ENCODE results near the gene WDFY1. TPM values are rescaled to one million over a fixed set of nuclear protein-coding genes. Genes with fewer than 3 reads are reported as not detected.

The WDFY1 gene
- polyA plus RNA-seq, 1 donor = 56.7 TPM

- no peaks in the 10 kb centered on the region for H3K27me3 ChIP-seq (ENCODE audit: control insufficient read depth, insufficient read depth, low read length)
- H3K4me1 ChIP-seq (ENCODE audit: control insufficient read depth, insufficient read depth, low read length) = peaks cover 23% of the 10 kb centered on the region
- H3K4me3 ChIP-seq (ENCODE audit: low read length) = no peak overlapping the region
- H3K9me3 ChIP-seq (ENCODE audit: control insufficient read depth, low read depth, low read length) = no peaks in the 10 kb centered on the region
- no peak for DNase-seq
- 90% methylated on average over 4 of the region's 6 CpGs for WGBS (ENCODE audit: insufficient coverage, low lambda C conversion rate)
- peaks cover 33% of the 10 kb centered on the region for H3K36me3 ChIP-seq (ENCODE audit: control insufficient read depth, insufficient read depth, low read length)
- H3K27ac ChIP-seq (ENCODE audit: low read length) = no peak overlapping the region
These were observed 45.1 kb downstream of the WDFY1 start for GRCh38 chr2:223900066-223900465.

DNA sequence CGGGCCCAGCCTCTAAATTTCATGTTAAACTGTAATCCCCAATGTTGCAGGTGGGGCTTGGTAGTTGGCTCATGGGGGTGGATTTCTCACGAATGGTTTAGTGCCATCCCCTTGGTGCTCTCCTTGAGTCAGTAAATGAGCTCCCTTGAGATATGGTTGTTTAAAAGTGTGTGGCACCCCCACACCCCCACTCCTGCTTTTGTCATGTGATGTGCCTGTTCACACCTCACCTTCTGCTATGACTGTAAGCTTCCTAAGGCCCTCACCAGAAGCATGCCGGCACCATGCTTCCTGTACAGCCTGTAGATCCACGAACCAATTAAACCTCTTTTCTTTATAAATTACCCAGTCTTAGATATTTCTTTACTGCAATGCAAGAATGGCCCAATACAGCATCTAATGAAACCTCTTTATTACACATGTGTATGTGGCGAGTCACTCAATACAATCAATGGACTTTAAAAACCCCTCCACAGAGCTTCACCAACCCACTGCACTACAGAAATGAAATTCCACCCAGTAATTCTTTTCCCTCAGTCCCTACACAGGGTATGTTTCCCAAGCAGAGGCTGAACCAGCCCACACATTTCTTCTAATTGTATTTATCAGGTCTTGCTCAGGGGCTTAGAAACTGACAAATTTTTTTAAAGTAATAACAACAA lies 47.3 kb downstream of the WDFY1 start:
- Histone ChIP-seq H3K27ac (ENCODE audit: low read length) (peak overlapping the region; percentile 13), H3K4me1 (ENCODE audit: control insufficient read depth, insufficient read depth, low read length) (peaks cover 27% of the 10 kb centered on the region), H3K36me3 (ENCODE audit: control insufficient read depth, insufficient read depth, low read length) (peaks cover 45% of the 10 kb centered on the region), H3K27me3 (ENCODE audit: control insufficient read depth, insufficient read depth, low read length) (no peaks in the 10 kb centered on the region), H3K4me3 (ENCODE audit: low read length) (no peak overlapping the region), H3K9me3 (ENCODE audit: control insufficient read depth, low read depth, low read length) (no peaks in the 10 kb centered on the region)
- no CpG with 5 or more reads among the region's 5 CpGs for WGBS (ENCODE audit: insufficient coverage, low lambda C conversion rate)
- no peak for DNase-seq

DNA sequence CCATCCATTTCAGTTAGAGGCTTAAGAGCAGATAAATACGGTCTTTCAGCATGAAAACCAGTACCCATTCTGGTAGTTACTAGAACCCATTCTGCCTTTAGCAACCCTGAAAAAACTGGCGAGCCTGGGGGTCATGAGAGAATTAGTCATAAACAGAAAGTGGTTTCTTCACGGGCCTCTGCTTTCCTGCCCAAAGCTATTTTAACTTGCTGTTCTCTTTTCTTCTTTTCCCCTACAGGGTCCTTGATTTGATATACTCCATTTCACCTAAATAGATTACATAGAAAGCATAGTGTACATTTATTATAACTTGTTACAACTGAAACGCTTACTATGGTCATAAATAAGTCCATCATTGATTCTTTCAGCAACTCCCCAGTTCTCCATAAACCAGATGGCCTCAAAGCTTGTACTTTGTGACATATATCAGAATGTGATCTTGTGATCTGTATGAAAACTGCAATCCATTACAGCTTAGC lies 48.3 kb downstream of the WDFY1 start:
- peaks cover 44% of the 10 kb centered on the region for H3K36me3 ChIP-seq (ENCODE audit: control insufficient read depth, insufficient read depth, low read length)
- H3K4me3 ChIP-seq (ENCODE audit: low read length) = no peak overlapping the region
- H3K9me3 ChIP-seq (ENCODE audit: control insufficient read depth, low read depth, low read length) = no peaks in the 10 kb centered on the region
- peaks cover 27% of the 10 kb centered on the region for H3K4me1 ChIP-seq (ENCODE audit: control insufficient read depth, insufficient read depth, low read length)
- H3K27me3 ChIP-seq (ENCODE audit: control insufficient read depth, insufficient read depth, low read length) = no peaks in the 10 kb centered on the region
- peak; percentile 51 to 70 for DNase-seq
- WGBS (ENCODE audit: insufficient coverage, low lambda C conversion rate) = no CpG with 5 or more reads among the region's 4 CpGs
- peak overlapping the region; percentile 83 for H3K27ac ChIP-seq (ENCODE audit: low read length)

DNA sequence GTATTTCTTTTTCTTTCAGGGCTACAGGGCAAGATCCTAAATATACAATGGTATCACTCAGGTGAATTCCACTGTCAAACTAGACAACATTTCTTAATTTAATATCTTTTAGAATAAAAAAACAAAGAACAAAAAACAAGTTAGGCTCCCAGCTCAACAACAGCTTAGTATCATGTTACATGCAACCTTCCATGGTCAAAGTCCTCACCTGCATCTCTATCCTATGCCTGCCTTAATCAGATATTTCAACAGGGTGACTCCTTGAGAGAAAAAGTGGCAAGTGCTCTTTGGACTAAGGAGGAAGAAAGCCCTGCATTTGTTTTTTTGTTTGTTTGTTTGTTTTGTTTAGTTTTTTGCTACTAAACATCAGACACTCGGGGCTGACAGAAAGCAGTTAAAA lies 50.2 kb downstream of the WDFY1 start:
- Histone ChIP-seq H3K4me3 (ENCODE audit: low read length) (no peak overlapping the region), H3K27me3 (ENCODE audit: control insufficient read depth, insufficient read depth, low read length) (no peaks in the 10 kb centered on the region), H3K4me1 (ENCODE audit: control insufficient read depth, insufficient read depth, low read length) (peaks cover 27% of the 10 kb centered on the region), H3K36me3 (ENCODE audit: control insufficient read depth, insufficient read depth, low read length) (peaks cover 37% of the 10 kb centered on the region), H3K27ac (ENCODE audit: low read length) (peak overlapping the region; percentile 83), H3K9me3 (ENCODE audit: control insufficient read depth, low read depth, low read length) (no peaks in the 10 kb centered on the region)
- DNase-seq = peak; percentile 45 to 70
- WGBS (ENCODE audit: insufficient coverage, low lambda C conversion rate) = no CpG with 5 or more reads among the region's 1 CpG

- H3K4me1 ChIP-seq (ENCODE audit: control insufficient read depth, insufficient read depth, low read length) = peaks cover 27% of the 10 kb centered on the region
- no peak overlapping the region for H3K27ac ChIP-seq (ENCODE audit: low read length)
- H3K9me3 ChIP-seq (ENCODE audit: control insufficient read depth, low read depth, low read length) = no peaks in the 10 kb centered on the region
- no peak overlapping the region for H3K4me3 ChIP-seq (ENCODE audit: low read length)
- WGBS (ENCODE audit: insufficient coverage, low lambda C conversion rate) = 100% methylated on average over 1 of the region's 8 CpGs
- DNase-seq = no peak
- H3K27me3 ChIP-seq (ENCODE audit: control insufficient read depth, insufficient read depth, low read length) = no peaks in the 10 kb centered on the region
- peaks cover 45% of the 10 kb centered on the region for H3K36me3 ChIP-seq (ENCODE audit: control insufficient read depth, insufficient read depth, low read length)
These were observed 51.1 kb downstream of the WDFY1 start for GRCh38 chr2:223894009-223894408.

- Histone ChIP-seq H3K4me1 (ENCODE audit: control insufficient read depth, insufficient read depth, low read length) (peaks cover 9% of the 10 kb centered on the region), H3K27me3 (ENCODE audit: control insufficient read depth, insufficient read depth, low read length) (no peaks in the 10 kb centered on the region), H3K4me3 (ENCODE audit: low read length) (no peak overlapping the region), H3K9me3 (ENCODE audit: control insufficient read depth, low read depth, low read length) (no peaks in the 10 kb centered on the region), H3K27ac (ENCODE audit: low read length) (no peak overlapping the region), H3K36me3 (ENCODE audit: control insufficient read depth, insufficient read depth, low read length) (peaks cover 58% of the 10 kb centered on the region)
- WGBS (ENCODE audit: insufficient coverage, low lambda C conversion rate) = no CpG with 5 or more reads among the region's 4 CpGs
- no peak for DNase-seq
These were observed 54.4 kb downstream of the WDFY1 start for GRCh38 chr2:223890721-223891120.

DNA sequence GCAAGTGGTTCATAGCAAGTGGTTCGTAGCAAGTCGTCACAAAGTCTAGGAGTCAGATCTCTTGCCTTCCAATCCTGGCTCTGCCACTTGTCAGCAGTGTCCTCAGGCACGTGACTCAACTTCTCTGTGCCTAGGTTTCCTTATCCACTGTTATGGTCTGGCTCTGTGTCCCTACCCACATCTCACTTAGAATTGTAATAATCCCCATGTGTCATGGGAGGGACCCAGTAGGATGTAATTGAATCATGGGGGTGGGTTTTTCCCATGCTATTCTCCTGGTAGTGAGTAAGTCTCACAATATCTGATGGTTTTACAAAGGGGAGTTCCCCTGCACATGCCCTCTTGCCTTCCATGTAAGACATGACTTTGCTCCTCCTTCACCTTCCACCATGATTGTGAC lies 55.9 kb downstream of the WDFY1 start:
- no peaks in the 10 kb centered on the region for H3K9me3 ChIP-seq (ENCODE audit: control insufficient read depth, low read depth, low read length)
- no CpG with 5 or more reads among the region's 3 CpGs for WGBS (ENCODE audit: insufficient coverage, low lambda C conversion rate)
- peaks cover 58% of the 10 kb centered on the region for H3K36me3 ChIP-seq (ENCODE audit: control insufficient read depth, insufficient read depth, low read length)
- DNase-seq = no peak
- no peaks in the 10 kb centered on the region for H3K27me3 ChIP-seq (ENCODE audit: control insufficient read depth, insufficient read depth, low read length)
- no peaks in the 10 kb centered on the region for H3K4me1 ChIP-seq (ENCODE audit: control insufficient read depth, insufficient read depth, low read length)
- no peak overlapping the region for H3K27ac ChIP-seq (ENCODE audit: low read length)
- no peak overlapping the region for H3K4me3 ChIP-seq (ENCODE audit: low read length)

- DNase-seq = no peak
- Histone ChIP-seq H3K27me3 (ENCODE audit: control insufficient read depth, insufficient read depth, low read length) (no peaks in the 10 kb centered on the region), H3K4me3 (ENCODE audit: low read length) (no peak overlapping the region), H3K27ac (ENCODE audit: low read length) (no peak overlapping the region), H3K9me3 (ENCODE audit: control insufficient read depth, low read depth, low read length) (no peaks in the 10 kb centered on the region), H3K4me1 (ENCODE audit: control insufficient read depth, insufficient read depth, low read length) (no peaks in the 10 kb centered on the region), H3K36me3 (ENCODE audit: control insufficient read depth, insufficient read depth, low read length) (peaks cover 54% of the 10 kb centered on the region)
- WGBS (ENCODE audit: insufficient coverage, low lambda C conversion rate) = no CpG with 5 or more reads among the region's 2 CpGs
These were observed 56.9 kb downstream of the WDFY1 start for GRCh38 chr2:223888251-223888650.

GRCh38 chr2:223887127-223887526 lies 58.0 kb downstream of the WDFY1 start:
- WGBS (ENCODE audit: insufficient coverage, low lambda C conversion rate) = 80% methylated on average over 1 of the region's 5 CpGs
- Histone ChIP-seq H3K36me3 (ENCODE audit: control insufficient read depth, insufficient read depth, low read length) (peaks cover 53% of the 10 kb centered on the region), H3K4me3 (ENCODE audit: low read length) (no peak overlapping the region), H3K9me3 (ENCODE audit: control insufficient read depth, low read depth, low read length) (no peaks in the 10 kb centered on the region), H3K4me1 (ENCODE audit: control insufficient read depth, insufficient read depth, low read length) (no peaks in the 10 kb centered on the region), H3K27me3 (ENCODE audit: control insufficient read depth, insufficient read depth, low read length) (no peaks in the 10 kb centered on the region), H3K27ac (ENCODE audit: low read length) (no peak overlapping the region)
- no peak for DNase-seq

GRCh38 chr2:223886726-223887125 lies 58.4 kb downstream of the WDFY1 start:
- no peaks in the 10 kb centered on the region for H3K9me3 ChIP-seq (ENCODE audit: control insufficient read depth, low read depth, low read length)
- no peak overlapping the region for H3K27ac ChIP-seq (ENCODE audit: low read length)
- DNase-seq = no peak
- peaks cover 56% of the 10 kb centered on the region for H3K36me3 ChIP-seq (ENCODE audit: control insufficient read depth, insufficient read depth, low read length)
- H3K4me1 ChIP-seq (ENCODE audit: control insufficient read depth, insufficient read depth, low read length) = no peaks in the 10 kb centered on the region
- no peak overlapping the region for H3K4me3 ChIP-seq (ENCODE audit: low read length)
- no peaks in the 10 kb centered on the region for H3K27me3 ChIP-seq (ENCODE audit: control insufficient read depth, insufficient read depth, low read length)
- WGBS (ENCODE audit: insufficient coverage, low lambda C conversion rate) = 0% methylated on average over 1 of the region's 2 CpGs

GRCh38 chr2:223884399-223884798 lies 60.7 kb downstream of the WDFY1 start:
- H3K4me3 ChIP-seq (ENCODE audit: low read length) = no peak overlapping the region
- 100% methylated on average over 1 of the region's 3 CpGs for WGBS (ENCODE audit: insufficient coverage, low lambda C conversion rate)
- H3K27me3 ChIP-seq (ENCODE audit: control insufficient read depth, insufficient read depth, low read length) = no peaks in the 10 kb centered on the region
- peaks cover 61% of the 10 kb centered on the region for H3K36me3 ChIP-seq (ENCODE audit: control insufficient read depth, insufficient read depth, low read length)
- no peaks in the 10 kb centered on the region for H3K4me1 ChIP-seq (ENCODE audit: control insufficient read depth, insufficient read depth, low read length)
- no peaks in the 10 kb centered on the region for H3K9me3 ChIP-seq (ENCODE audit: control insufficient read depth, low read depth, low read length)
- H3K27ac ChIP-seq (ENCODE audit: low read length) = no peak overlapping the region
- DNase-seq = no peak

Measured in large intestine (tissue), 3 donors.